ENCODE data around the gene MAP3K12. TPM values are rescaled to one million over a fixed set of nuclear protein-coding genes. Genes with fewer than 3 reads are reported as not detected.

Gene MAP3K12
- total RNA-seq, 1 experiment from 2014 or later = 3.9 TPM

GRCh38 chr12:53506881-53507602, 7.8 kb upstream of the MAP3K12 start, which contains the start of gene NPFF:
NPFF (minus strand) TSS chr12:53507484; CDS start chr12:53507474, 10 bp downstream.
- H3K27me3 ChIP-seq (replicated peaks; ENCODE audit: control insufficient read depth, insufficient read depth, low read length) = no peaks in the 10 kb centered on the region
- peaks cover 4% of the 10 kb centered on the region for H3K36me3 ChIP-seq (ENCODE audit: control insufficient read depth, insufficient read depth, low read length)
- Mint-ChIP-seq H3K36me3 (ENCODE audit: insufficient read depth, unreplicated experiment) (peaks cover 33% of the 10 kb centered on the region), H3K27ac (ENCODE audit: unreplicated experiment) (no peak within 1 kb of the TSS), H3K4me3 (ENCODE audit: unreplicated experiment) (no peak within 1 kb of the TSS), H3K9me3 (ENCODE audit: unreplicated experiment) (no peaks in the 10 kb centered on the region), H3K27me3 (ENCODE audit: insufficient read depth, unreplicated experiment) (no peaks in the 10 kb centered on the region), H3K4me1 (ENCODE audit: low read depth, unreplicated experiment) (peaks cover 4% of the 10 kb centered on the region)
- POLR2A ChIA-PET = no interaction called here
- no peak for TF ChIP-seq CTCF (IDR thresholded peaks at IDR 0.05; ENCODE audit: insufficient read depth in 1 of 2, low read depth in 1 of 2, low read length in 1 of 2, severe bottlenecking in 1 of 2, unreplicated experiment in 1 of 2)
- CTCF ChIA-PET = interaction anchor here (0.5 to 2.0 kb wide), 3 partner anchors 85 to 525 kb away, joined by 3 to 17 read pairs (median 3); partner anchors contain the start of gene AAAS
- intact Hi-C loops (cut with micrococcal nuclease; ENCODE audit: unreplicated experiment) = no loop called here
- no peaks in the 10 kb centered on the region for H3K4me1 ChIP-seq
- BruUV-seq (replicated peaks) = no TSS peak
- no peaks in the 10 kb centered on the region for H3K9me3 ChIP-seq
- no peak for DNase-seq
- H3K4me3 ChIP-seq (ENCODE audit: low read depth, low read length) = no peak within 1 kb of the TSS

GRCh38 chr12:53506450-53506785, 7.2 kb upstream of the MAP3K12 start:
- intact Hi-C loops (cut with micrococcal nuclease; ENCODE audit: unreplicated experiment) = no loop called here

More at GRCh38 chr12:53506450-53506785, 7.2 kb upstream of the MAP3K12 start:
- Mint-ChIP-seq H3K4me1 (ENCODE audit: low read depth, unreplicated experiment) (peaks cover 7% of the 10 kb centered on the region), H3K27ac (ENCODE audit: unreplicated experiment) (no peak overlapping the region), H3K27me3 (ENCODE audit: insufficient read depth, unreplicated experiment) (no peaks in the 10 kb centered on the region), H3K36me3 (ENCODE audit: insufficient read depth, unreplicated experiment) (peaks cover 33% of the 10 kb centered on the region), H3K4me3 (ENCODE audit: unreplicated experiment) (no peak overlapping the region), H3K9me3 (ENCODE audit: unreplicated experiment) (no peaks in the 10 kb centered on the region)
- Histone ChIP-seq H3K27me3 (replicated peaks; ENCODE audit: control insufficient read depth, insufficient read depth, low read length) (no peaks in the 10 kb centered on the region), H3K9me3 (no peaks in the 10 kb centered on the region), H3K4me1 (no peaks in the 10 kb centered on the region), H3K4me3 (ENCODE audit: low read depth, low read length) (no peak overlapping the region), H3K36me3 (ENCODE audit: control insufficient read depth, insufficient read depth, low read length) (peaks cover 2% of the 10 kb centered on the region)
- BruUV-seq (replicated peaks) = no TSS peak
- no peak for DNase-seq
- CTCF ChIA-PET = no interaction called here
- POLR2A ChIA-PET = no interaction called here
- TF ChIP-seq CTCF (IDR thresholded peaks at IDR 0.05; ENCODE audit: insufficient read depth in 1 of 2, low read depth in 1 of 2, low read length in 1 of 2, severe bottlenecking in 1 of 2, unreplicated experiment in 1 of 2) = no peak
